Endothelial cell of umbilical vein (primary cell): ENCODE results near the gene NUB1. TPM values are rescaled to one million over a fixed set of nuclear protein-coding genes. Genes with fewer than 3 reads are reported as not detected.

ENCODE experiments used
- BruUV-seq: library from RNA; stranded (reverse); fragments of 400-500 nt; replicated peaks from 2 replicates; lab custom pipeline; 2021; lab: Mats Ljungman, UMichigan
- CTCF ChIA-PET: fragments of 300-600, 350-600 bp; sonication (Branson Sonifier 250); formaldehyde crosslinking; loops from one replicate; lab custom pipeline; 2021; ENCODE audit warnings: antibody characterized with exemption, inconsistent platforms; lab: Charles Lee
- POLR2A ChIA-PET: fragments of 300-600, 350-600 bp; sonication (Branson Sonifier 250); formaldehyde crosslinking; loops from one replicate; lab custom pipeline; 2021; ENCODE audit warnings: antibody characterized with exemption, inconsistent platforms; lab: Charles Lee
- DNase-seq: peaks from one replicate; pipeline ENCODE4 v3.0.0-alpha.2; 2011; ENCODE audit warnings: low read depth, low spot score
- FAIRE-seq: peaks from 2 replicates; lab custom pipeline; 2011; peaks lifted over from hg19 to GRCh38; lab: Jason Lieb, UNC
- H2AFZ ChIP-seq: 2 replicates; pipeline ENCODE4 v1.6.0; 2012; ENCODE audit warnings: low read depth, low read length, control low read depth, inconsistent platforms
- H3K27ac ChIP-seq: 2 replicates; pipeline ENCODE4 v1.5.1; 2011; ENCODE audit warnings: low read depth, mild to moderate bottlenecking, control low read depth, low read length, moderate library complexity; ENCODE audit not compliant: insufficient read depth
- H3K27me3 ChIP-seq, 2 experiments: 2 replicates each; pipeline versions ENCODE4 v1.6.0 to v1.6.1; 2011; ENCODE audit warnings: low read length in 2 of 2, mixed read lengths in 1 of 2; ENCODE audit not compliant: control insufficient read depth in 2 of 2, insufficient read depth in 2 of 2
- H3K36me3 ChIP-seq, 2 experiments: 2 replicates in 1 of 2; 3 replicates in 1 of 2; pipeline ENCODE4 v1.5.1; 2011; ENCODE audit warnings: low read length in 2 of 2, mild to moderate bottlenecking in 1 of 2, moderate library complexity in 1 of 2; ENCODE audit not compliant: control insufficient read depth in 2 of 2, insufficient read depth in 2 of 2; ENCODE audit errors: extremely low read depth in 1 of 2
- H3K4me1 ChIP-seq: 3 replicates; pipeline ENCODE4 v1.5.1; 2011; ENCODE audit warnings: mild to moderate bottlenecking, low read length; ENCODE audit not compliant: control insufficient read depth, insufficient read depth; ENCODE audit errors: extremely low read depth
- H3K4me2 ChIP-seq: 2 replicates; pipeline ENCODE4 v1.6.1; 2011; ENCODE audit warnings: low read length, control low read depth, mixed read lengths; ENCODE audit not compliant: insufficient read depth
- H3K4me3 ChIP-seq, 3 experiments: fragments of 200-600 bp in 1 of 3; sonication (generic), shearing (Covaris generic) in 1 of 3; replicated peaks in 1 of 3; 2 replicates each; pipeline ENCODE4 v1.5.1; 2011 to 2016; ENCODE audit warnings: control low read depth in 3 of 3, low read length in 3 of 3, mild to moderate bottlenecking in 2 of 3, inconsistent platforms in 1 of 3, low read depth in 1 of 3, moderate library complexity in 1 of 3; ENCODE audit not compliant: insufficient read depth in 1 of 3
- H3K79me2 ChIP-seq: 2 replicates; pipeline ENCODE4 v1.6.0; 2012; ENCODE audit warnings: low read length, inconsistent platforms; ENCODE audit not compliant: control insufficient read depth, insufficient read depth
- H3K9ac ChIP-seq: replicated peaks from 2 replicates; pipeline ENCODE3; 2011; ENCODE audit warnings: low read length, control low read depth; ENCODE audit not compliant: insufficient read depth; ENCODE audit errors: extremely low read depth
- H3K9me1 ChIP-seq: replicated peaks from 3 replicates; pipeline ENCODE4 v1.6.0; 2011; ENCODE audit warnings: mild to moderate bottlenecking, low read length; ENCODE audit not compliant: control insufficient read depth, insufficient read depth; ENCODE audit errors: extremely low read depth
- H3K9me3 ChIP-seq: replicated peaks from 2 replicates; pipeline ENCODE4 v1.5.1; 2012; ENCODE audit warnings: low read length, inconsistent platforms; ENCODE audit not compliant: control insufficient read depth, insufficient read depth
- H4K20me1 ChIP-seq: replicated peaks from 2 replicates; pipeline ENCODE3; 2011; ENCODE audit warnings: mild to moderate bottlenecking, low read length; ENCODE audit not compliant: control insufficient read depth, insufficient read depth; ENCODE audit errors: extremely low read depth
- FOS ChIP-seq: IDR thresholded peaks from 2 replicates; pipeline ENCODE4 v1.6.1; 2011; ENCODE audit warnings: mild to moderate bottlenecking, low read length, moderate library complexity, borderline replicate concordance; ENCODE audit not compliant: insufficient read depth
- GATA2 ChIP-seq: IDR thresholded peaks from 2 replicates; pipeline ENCODE4 v1.7.0; 2011; ENCODE audit warnings: low read depth, mild to moderate bottlenecking, moderate library complexity, mixed read lengths, low read length; ENCODE audit not compliant: insufficient read length, insufficient read depth
- dilution Hi-C: fragments of 300-500 bp; cut with MboI; formaldehyde crosslinking; loops from one replicate; pipeline ENCODE4 v1.15.0; 2019; ENCODE audit warnings: low sequenced_read_pairs; ENCODE audit not compliant: extremely low pct_ligation_motif_present
- intact Hi-C: fragments of 100-400 bp; cut with micrococcal nuclease; formaldehyde crosslinking; loops from one replicate; pipeline ENCODE4 v1.10.0; 2022
- polyA plus RNA-seq, 4 experiments: library from polyadenylated mRNA; depleted of rRNA in 3 of 4; stranded (reverse) in 3 of 4; unstranded in 1 of 4; fragments of >200 nt; gene quantifications; 2 replicates each; pipeline versions ENCODE4 v1.2.1 to v1.2.3, GENCODE V29; 2011 to 2012; ENCODE audit warnings: missing spikeins in 1 of 4
- total RNA-seq: library from RNA; stranded (reverse); gene quantifications from 2 replicates; pipeline ENCODE4 v1.2.3, GENCODE V29; 2021
- TF ChIP-seq, protein P1 (sequence below), 2 donors: IDR thresholded peaks; 1 replicate in 1 of 2; 2 replicates in 1 of 2; pipeline ENCODE4 v1.5.1; 2011; ENCODE audit warnings: low read length in 2 of 2, mild to moderate bottlenecking in 2 of 2, moderate library complexity in 2 of 2, control low read depth in 1 of 2, inconsistent platforms in 1 of 2, low read depth in 1 of 2; ENCODE audit not compliant: insufficient read depth in 1 of 2; ENCODE audit errors: extremely low read depth in 1 of 2
- TF ChIP-seq, protein P2 (sequence below): IDR thresholded peaks from 2 replicates; pipeline ENCODE4 v1.6.1; 2011; ENCODE audit not compliant: insufficient read depth, insufficient read length

NUB1 gene
- total and polyA plus RNA-seq, 2 donors (not counting 3 experiments of a cell fraction or from before 2014, with no cell fraction given) = 28.0 to 46.2 TPM

DNA sequence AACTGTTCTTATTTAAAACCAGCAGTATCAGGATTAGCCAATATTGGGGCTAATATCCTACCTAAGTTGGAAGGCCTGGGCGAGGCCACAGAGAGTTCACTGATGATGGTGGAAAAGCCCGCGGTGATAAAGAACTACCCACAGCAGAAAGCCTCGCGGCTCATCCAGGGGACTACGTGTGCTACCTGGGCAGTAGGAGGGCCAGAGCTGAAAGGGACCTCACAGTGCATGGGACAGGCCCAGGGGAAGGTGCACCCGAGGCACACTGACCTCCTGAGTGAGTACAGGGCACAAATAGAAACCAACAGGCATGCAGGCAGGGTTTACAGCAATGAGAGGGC, 66.9 kb downstream of the NUB1 start:
- BruUV-seq = no TSS peak
- no peaks in the 10 kb centered on the region for H3K79me2 ChIP-seq
- no peak overlapping the region for H3K4me2 ChIP-seq
- H4K20me1 ChIP-seq = no peaks in the 10 kb centered on the region
- no peak overlapping the region for H2AFZ ChIP-seq
- ChIA-PET CTCF (no interaction called here), POLR2A (no interaction called here)
- H3K27me3 ChIP-seq = peaks cover 42 to 50% of the 10 kb centered on the region in 2 experiments
- DNase-seq = no peak
- dilution Hi-C loops (no loop called here), intact Hi-C loops (no loop called here)
- H3K9me1 ChIP-seq = no peaks in the 10 kb centered on the region
- no peak overlapping the region for H3K27ac ChIP-seq
- no peaks in the 10 kb centered on the region for H3K36me3 ChIP-seq
- H3K9ac ChIP-seq = no peak overlapping the region
- no peaks in the 10 kb centered on the region for H3K9me3 ChIP-seq
- FAIRE-seq = no peak
- TF ChIP-seq, protein P1, sequence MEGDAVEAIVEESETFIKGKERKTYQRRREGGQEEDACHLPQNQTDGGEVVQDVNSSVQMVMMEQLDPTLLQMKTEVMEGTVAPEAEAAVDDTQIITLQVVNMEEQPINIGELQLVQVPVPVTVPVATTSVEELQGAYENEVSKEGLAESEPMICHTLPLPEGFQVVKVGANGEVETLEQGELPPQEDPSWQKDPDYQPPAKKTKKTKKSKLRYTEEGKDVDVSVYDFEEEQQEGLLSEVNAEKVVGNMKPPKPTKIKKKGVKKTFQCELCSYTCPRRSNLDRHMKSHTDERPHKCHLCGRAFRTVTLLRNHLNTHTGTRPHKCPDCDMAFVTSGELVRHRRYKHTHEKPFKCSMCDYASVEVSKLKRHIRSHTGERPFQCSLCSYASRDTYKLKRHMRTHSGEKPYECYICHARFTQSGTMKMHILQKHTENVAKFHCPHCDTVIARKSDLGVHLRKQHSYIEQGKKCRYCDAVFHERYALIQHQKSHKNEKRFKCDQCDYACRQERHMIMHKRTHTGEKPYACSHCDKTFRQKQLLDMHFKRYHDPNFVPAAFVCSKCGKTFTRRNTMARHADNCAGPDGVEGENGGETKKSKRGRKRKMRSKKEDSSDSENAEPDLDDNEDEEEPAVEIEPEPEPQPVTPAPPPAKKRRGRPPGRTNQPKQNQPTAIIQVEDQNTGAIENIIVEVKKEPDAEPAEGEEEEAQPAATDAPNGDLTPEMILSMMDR (IDR thresholded peaks at IDR 0.05; ENCODE audit: extremely low read depth in 1 of 2, insufficient read depth in 1 of 2, low read depth in 1 of 2, low read length in 2 of 2) = no peak
- TF ChIP-seq FOS (no peak), GATA2 (no peak)
- TF ChIP-seq, protein P2, sequence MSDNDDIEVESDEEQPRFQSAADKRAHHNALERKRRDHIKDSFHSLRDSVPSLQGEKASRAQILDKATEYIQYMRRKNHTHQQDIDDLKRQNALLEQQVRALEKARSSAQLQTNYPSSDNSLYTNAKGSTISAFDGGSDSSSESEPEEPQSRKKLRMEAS = no peak
- no peak overlapping the region for H3K4me3 ChIP-seq
- H3K4me1 ChIP-seq = no peaks in the 10 kb centered on the region
